Tibial nerve (tissue), 3 donors: ENCODE measurements around the gene TPD52L2.

Experiments used
- CTCF ChIP-seq, 5 experiments: fragments of 200-600 bp in 3 of 5; fragments of 450-650 bp in 2 of 5; sonication (generic) in 3 of 5; IDR thresholded peaks; one replicate each; pipeline ENCODE4 v1.5.1; 2016 to 2019; ENCODE audit warnings: antibody characterized with exemption in 5 of 5, mild to moderate bottlenecking in 3 of 5, moderate library complexity in 2 of 5
- POLR2A ChIP-seq, 2 donors: fragments of 450-650 bp; IDR thresholded peaks; one replicate each; pipeline ENCODE4 v1.6.1; 2017; ENCODE audit warnings: antibody characterized with exemption in 2 of 2, mild to moderate bottlenecking in 2 of 2, moderate library complexity in 2 of 2

- no peak for TF ChIP-seq POLR2A (IDR thresholded peaks at IDR 0.05)
- no peak for TF ChIP-seq CTCF (IDR thresholded peaks at IDR 0.05)
These were observed 9.5 kb upstream of the TPD52L2 start for GRCh38 chr20:63855363-63856097.
